K562 (cell line): ENCODE measurements around the gene TSPAN14. TPM values are rescaled to one million over a fixed set of nuclear protein-coding genes. Genes with fewer than 3 reads are reported as not detected.

Experiments used
- BACH1 ChIP-seq: fragments of 200-800 bp; sonication (Bioruptor generic); IDR thresholded peaks from 2 replicates; pipeline ENCODE4 v1.6.1; 2016; ENCODE audit warnings: missing genetic modification characterization, missing compliant biosample characterization
- BMI1 ChIP-seq: fragments of 150-350 bp; IDR thresholded peaks from 2 replicates; pipeline ENCODE4 v1.6.1; 2014; ENCODE audit warnings: low read length
- CCAR2 ChIP-seq: fragments of 200-400 bp; formaldehyde crosslinking; IDR thresholded peaks from 2 replicates; pipeline ENCODE4 v1.6.1; 2017; ENCODE audit warnings: mild to moderate bottlenecking, low read depth, low read length
- EZH2 ChIP-seq: IDR thresholded peaks from 2 replicates; pipeline ENCODE4 v1.6.1; 2012; ENCODE audit warnings: low read depth, mild to moderate bottlenecking, inconsistent platforms, low read length, borderline replicate concordance
- FUS ChIP-seq: fragments of 200-400 bp; formaldehyde crosslinking; optimal IDR thresholded peaks from 2 replicates; pipeline ENCODE3; 2017; ENCODE audit warnings: low read depth, low read length
- HIVEP1 ChIP-seq: fragments of 250-450 bp; sonication (Bioruptor Pico); IDR thresholded peaks from 2 replicates; pipeline ENCODE4 v1.4.0; 2020; ENCODE audit warnings: mild to moderate bottlenecking
- ILF3 ChIP-seq: fragments of 450-650 bp; IDR thresholded peaks from 2 replicates; pipeline ENCODE4 v1.6.1; 2018; ENCODE audit warnings: antibody characterized with exemption, mild to moderate bottlenecking, moderate library complexity, borderline replicate concordance
- KDM1A ChIP-seq, 2 experiments: fragments of 450-650 bp; IDR thresholded peaks; 2 replicates each; pipeline ENCODE4 v1.6.1; 2016; ENCODE audit warnings: mild to moderate bottlenecking in 2 of 2
- MAFF ChIP-seq: IDR thresholded peaks from 2 replicates; pipeline ENCODE4 v1.6.1; 2012; ENCODE audit warnings: low read length, improper control_type of control experiment
- MEIS2 ChIP-seq: fragments of 450-650 bp; IDR thresholded peaks from 2 replicates; pipeline ENCODE4 v1.6.1; 2014; ENCODE audit warnings: mild to moderate bottlenecking; ENCODE audit not compliant: partially characterized antibody
- MTA1 ChIP-seq: fragments of 450-650 bp; IDR thresholded peaks from 2 replicates; pipeline ENCODE4 v1.6.1; 2017; ENCODE audit warnings: borderline replicate concordance
- SIRT6 ChIP-seq: IDR thresholded peaks from one replicate; pipeline ENCODE4 v1.6.1; 2012; ENCODE audit warnings: low read depth, mild to moderate bottlenecking, control low read depth, inconsistent platforms, low read length, moderate library complexity
- SREBF1 ChIP-seq: fragments of 150-350 bp; IDR thresholded peaks from 2 replicates; pipeline ENCODE4 v1.6.1; 2014; ENCODE audit warnings: antibody characterized with exemption, low read depth, low read length, borderline replicate concordance
- TSC22D4 ChIP-seq: fragments of 450-650 bp; IDR thresholded peaks from 2 replicates; pipeline ENCODE4 v1.6.1; 2016; ENCODE audit warnings: missing genetic modification characterization, missing biosample characterization, control low read depth
- ZBTB8A ChIP-seq: fragments of 450-650 bp; IDR thresholded peaks from 2 replicates; pipeline ENCODE4 v1.6.1; 2018; ENCODE audit warnings: mild to moderate bottlenecking, moderate library complexity; ENCODE audit not compliant: partially characterized antibody
- ZNF140 ChIP-seq: fragments of 250-450 bp; sonication (Bioruptor Pico); IDR thresholded peaks from 2 replicates; pipeline ENCODE4 v1.8.0; 2021; ENCODE audit warnings: moderate library complexity, mild to moderate bottlenecking, inconsistent platforms
- ZNF551 ChIP-seq: fragments of 250-450 bp; sonication (Bioruptor Pico); IDR thresholded peaks from 2 replicates; pipeline ENCODE4 v1.5.0; 2021; ENCODE audit warnings: mild to moderate bottlenecking, moderate library complexity
- polyA plus RNA-seq, 8 experiments: library from polyadenylated mRNA; depleted of rRNA in 4 of 8; stranded (reverse) in 5 of 8; unstranded in 3 of 8; fragments of >200 nt; fragmentation: Nextera tagmentation in 2 of 8; fragmentation: Illumina TruSeq in 1 of 8; extraction: Ambion mirVana in 2 of 8; extraction: Trizol in 1 of 8; gene quantifications; 2 replicates each; pipeline versions ENCODE4 v1.2.1 to v1.2.3, GENCODE V29; 2011 to 2014; ENCODE audit warnings: inconsistent platforms in 1 of 8, missing spikeins in 1 of 8
- total RNA-seq, 7 experiments: library from RNA; depleted of rRNA in 6 of 7; stranded (reverse); fragments of >200 nt in 6 of 7; fragmentation: Illumina TruSeq in 2 of 7; extraction: Trizol in 2 of 7; gene quantifications; 2 replicates each; pipeline versions ENCODE4 v1.2.1 to v1.2.3, GENCODE V29; 2011 to 2021; ENCODE audit warnings: low replicate concordance in 1 of 7
- TF ChIP-seq, protein P1 (sequence below): fragments of 450-650 bp; formaldehyde crosslinking; IDR thresholded peaks from 2 replicates; pipeline ENCODE4 v1.4.0; 2020; ENCODE audit warnings: mild to moderate bottlenecking, moderate library complexity
- TF ChIP-seq, protein P2 (sequence below): sonication (generic); formaldehyde crosslinking; IDR thresholded peaks from 2 replicates; pipeline ENCODE4 v1.8.0; 2023; ENCODE audit warnings: mild to moderate bottlenecking, missing genetic modification reagents
- TF ChIP-seq, protein P3 (sequence below): IDR thresholded peaks from 2 replicates; pipeline ENCODE4 v1.6.1; 2014; ENCODE audit warnings: antibody characterized with exemption
- TF ChIP-seq, protein P4 (sequence below): sonication (generic); formaldehyde crosslinking; IDR thresholded peaks from 2 replicates; pipeline ENCODE4 v1.8.1; 2023; ENCODE audit warnings: mild to moderate bottlenecking, missing genetic modification reagents

The TSPAN14 gene
- total and polyA plus RNA-seq, 9 of the 15 experiments (the other 6 are each of a cell fraction or from before 2014, with no cell fraction given): 5.8 to 92.9 (median 23.3) TPM

DNA sequence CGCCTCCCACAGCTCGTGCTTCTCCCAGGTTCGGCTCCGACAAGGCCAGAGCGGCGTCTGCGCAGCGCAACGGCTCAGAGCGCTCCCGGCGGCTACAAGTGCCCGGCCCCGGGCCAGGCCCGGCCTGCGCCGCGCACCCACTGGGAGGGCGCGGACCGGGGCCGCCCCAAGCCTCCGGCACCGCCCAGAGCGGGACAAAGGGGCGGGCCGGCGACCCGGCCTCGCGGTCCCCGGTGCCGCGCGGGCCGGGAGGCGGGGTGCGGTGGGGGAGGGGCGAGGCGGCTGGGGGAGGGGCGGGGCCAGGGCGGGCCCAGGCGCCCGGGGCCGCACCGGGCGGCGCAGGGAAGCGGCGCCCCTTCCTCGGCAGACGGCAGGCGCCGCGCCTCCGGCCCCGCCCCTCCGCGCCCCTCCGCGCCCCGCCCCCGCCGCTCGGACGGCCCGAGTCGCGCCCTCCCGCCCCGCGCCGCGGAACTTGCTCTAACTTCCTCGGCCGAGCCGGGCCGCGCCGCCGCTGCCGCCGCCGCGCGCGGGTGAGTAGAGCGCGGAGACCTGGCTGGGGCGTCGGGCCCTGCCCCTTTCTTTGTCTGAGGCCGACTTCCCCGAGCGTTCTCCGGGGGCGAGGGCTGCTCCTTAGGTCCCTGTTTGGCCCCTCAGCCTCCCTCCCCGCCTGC is at the start of gene TSPAN14 (continued):
- TF ChIP-seq ZNF140 (CRISPR knock-in tag) (no peak), ZNF551 (CRISPR knock-in tag) (no peak), SREBF1 (0 out of 2 replicates have a peak, but pooled peaks have one; percentile 23), HIVEP1 (CRISPR knock-in tag) (peak; percentile 69; the same call in 1 of the 2 replicates), BACH1 (tag) (no peak), MTA1 (no peak), CCAR2 (no peak), TSC22D4 (tag) (no peak), BMI1 (no peak), MEIS2 (peak; percentile 50), ILF3 (no peak), ZBTB8A (no peak), SIRT6 (no peak), KDM1A (IDR thresholded peaks at IDR 0.05) (no peak), FUS (no peak), MAFF (no peak), EZH2 (no peak)
- TF ChIP-seq, protein P1, sequence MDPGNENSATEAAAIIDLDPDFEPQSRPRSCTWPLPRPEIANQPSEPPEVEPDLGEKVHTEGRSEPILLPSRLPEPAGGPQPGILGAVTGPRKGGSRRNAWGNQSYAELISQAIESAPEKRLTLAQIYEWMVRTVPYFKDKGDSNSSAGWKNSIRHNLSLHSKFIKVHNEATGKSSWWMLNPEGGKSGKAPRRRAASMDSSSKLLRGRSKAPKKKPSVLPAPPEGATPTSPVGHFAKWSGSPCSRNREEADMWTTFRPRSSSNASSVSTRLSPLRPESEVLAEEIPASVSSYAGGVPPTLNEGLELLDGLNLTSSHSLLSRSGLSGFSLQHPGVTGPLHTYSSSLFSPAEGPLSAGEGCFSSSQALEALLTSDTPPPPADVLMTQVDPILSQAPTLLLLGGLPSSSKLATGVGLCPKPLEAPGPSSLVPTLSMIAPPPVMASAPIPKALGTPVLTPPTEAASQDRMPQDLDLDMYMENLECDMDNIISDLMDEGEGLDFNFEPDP (CRISPR knock-in tag): no peak
- TF ChIP-seq, protein P2, sequence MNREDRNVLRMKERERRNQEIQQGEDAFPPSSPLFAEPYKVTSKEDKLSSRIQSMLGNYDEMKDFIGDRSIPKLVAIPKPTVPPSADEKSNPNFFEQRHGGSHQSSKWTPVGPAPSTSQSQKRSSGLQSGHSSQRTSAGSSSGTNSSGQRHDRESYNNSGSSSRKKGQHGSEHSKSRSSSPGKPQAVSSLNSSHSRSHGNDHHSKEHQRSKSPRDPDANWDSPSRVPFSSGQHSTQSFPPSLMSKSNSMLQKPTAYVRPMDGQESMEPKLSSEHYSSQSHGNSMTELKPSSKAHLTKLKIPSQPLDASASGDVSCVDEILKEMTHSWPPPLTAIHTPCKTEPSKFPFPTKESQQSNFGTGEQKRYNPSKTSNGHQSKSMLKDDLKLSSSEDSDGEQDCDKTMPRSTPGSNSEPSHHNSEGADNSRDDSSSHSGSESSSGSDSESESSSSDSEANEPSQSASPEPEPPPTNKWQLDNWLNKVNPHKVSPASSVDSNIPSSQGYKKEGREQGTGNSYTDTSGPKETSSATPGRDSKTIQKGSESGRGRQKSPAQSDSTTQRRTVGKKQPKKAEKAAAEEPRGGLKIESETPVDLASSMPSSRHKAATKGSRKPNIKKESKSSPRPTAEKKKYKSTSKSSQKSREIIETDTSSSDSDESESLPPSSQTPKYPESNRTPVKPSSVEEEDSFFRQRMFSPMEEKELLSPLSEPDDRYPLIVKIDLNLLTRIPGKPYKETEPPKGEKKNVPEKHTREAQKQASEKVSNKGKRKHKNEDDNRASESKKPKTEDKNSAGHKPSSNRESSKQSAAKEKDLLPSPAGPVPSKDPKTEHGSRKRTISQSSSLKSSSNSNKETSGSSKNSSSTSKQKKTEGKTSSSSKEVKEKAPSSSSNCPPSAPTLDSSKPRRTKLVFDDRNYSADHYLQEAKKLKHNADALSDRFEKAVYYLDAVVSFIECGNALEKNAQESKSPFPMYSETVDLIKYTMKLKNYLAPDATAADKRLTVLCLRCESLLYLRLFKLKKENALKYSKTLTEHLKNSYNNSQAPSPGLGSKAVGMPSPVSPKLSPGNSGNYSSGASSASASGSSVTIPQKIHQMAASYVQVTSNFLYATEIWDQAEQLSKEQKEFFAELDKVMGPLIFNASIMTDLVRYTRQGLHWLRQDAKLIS (CRISPR knock-in tag): peak; percentile 54
- TF ChIP-seq, protein P3, sequence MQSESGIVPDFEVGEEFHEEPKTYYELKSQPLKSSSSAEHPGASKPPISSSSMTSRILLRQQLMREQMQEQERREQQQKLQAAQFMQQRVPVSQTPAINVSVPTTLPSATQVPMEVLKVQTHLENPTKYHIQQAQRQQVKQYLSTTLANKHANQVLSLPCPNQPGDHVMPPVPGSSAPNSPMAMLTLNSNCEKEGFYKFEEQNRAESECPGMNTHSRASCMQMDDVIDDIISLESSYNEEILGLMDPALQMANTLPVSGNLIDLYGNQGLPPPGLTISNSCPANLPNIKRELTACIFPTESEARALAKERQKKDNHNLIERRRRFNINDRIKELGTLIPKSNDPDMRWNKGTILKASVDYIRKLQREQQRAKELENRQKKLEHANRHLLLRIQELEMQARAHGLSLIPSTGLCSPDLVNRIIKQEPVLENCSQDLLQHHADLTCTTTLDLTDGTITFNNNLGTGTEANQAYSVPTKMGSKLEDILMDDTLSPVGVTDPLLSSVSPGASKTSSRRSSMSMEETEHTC: no peak
- TF ChIP-seq, protein P4, sequence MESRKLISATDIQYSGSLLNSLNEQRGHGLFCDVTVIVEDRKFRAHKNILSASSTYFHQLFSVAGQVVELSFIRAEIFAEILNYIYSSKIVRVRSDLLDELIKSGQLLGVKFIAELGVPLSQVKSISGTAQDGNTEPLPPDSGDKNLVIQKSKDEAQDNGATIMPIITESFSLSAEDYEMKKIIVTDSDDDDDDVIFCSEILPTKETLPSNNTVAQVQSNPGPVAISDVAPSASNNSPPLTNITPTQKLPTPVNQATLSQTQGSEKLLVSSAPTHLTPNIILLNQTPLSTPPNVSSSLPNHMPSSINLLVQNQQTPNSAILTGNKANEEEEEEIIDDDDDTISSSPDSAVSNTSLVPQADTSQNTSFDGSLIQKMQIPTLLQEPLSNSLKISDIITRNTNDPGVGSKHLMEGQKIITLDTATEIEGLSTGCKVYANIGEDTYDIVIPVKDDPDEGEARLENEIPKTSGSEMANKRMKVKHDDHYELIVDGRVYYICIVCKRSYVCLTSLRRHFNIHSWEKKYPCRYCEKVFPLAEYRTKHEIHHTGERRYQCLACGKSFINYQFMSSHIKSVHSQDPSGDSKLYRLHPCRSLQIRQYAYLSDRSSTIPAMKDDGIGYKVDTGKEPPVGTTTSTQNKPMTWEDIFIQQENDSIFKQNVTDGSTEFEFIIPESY (CRISPR knock-in tag): no peak
